Spleen (tissue), 7 donors: ENCODE measurements around the gene DMD.

Source experiments
- POLR2A ChIP-seq, 3 donors: fragments of 450-650 bp; IDR thresholded peaks; one replicate each; pipeline ENCODE4 v1.5.1; 2017; ENCODE audit warnings: antibody characterized with exemption in 3 of 3, mild to moderate bottlenecking in 1 of 3
- TF ChIP-seq, protein P1 (sequence below), 11 experiments: fragments of 200-600 bp in 7 of 11; fragments of 450-650 bp in 4 of 11; sonication (generic) in 4 of 11; IDR thresholded peaks in 8 of 11; conservative IDR thresholded peaks in 3 of 11; 1 replicate in 7 of 11; 2 replicates in 4 of 11; pipeline versions ENCODE4 v1.4.0 to v1.8.0; 2016 to 2021; ENCODE audit warnings: antibody characterized with exemption in 11 of 11, inconsistent platforms in 4 of 11, mild to moderate bottlenecking in 1 of 11
- donor health status: DM: no; HTN: no; CAD: no; lungs with moderate emphysema.
- donor health status: DM: no; HTN: no; CAD: no.
- donor health status: DM: no; HTN: no; CAD: no.

DNA sequence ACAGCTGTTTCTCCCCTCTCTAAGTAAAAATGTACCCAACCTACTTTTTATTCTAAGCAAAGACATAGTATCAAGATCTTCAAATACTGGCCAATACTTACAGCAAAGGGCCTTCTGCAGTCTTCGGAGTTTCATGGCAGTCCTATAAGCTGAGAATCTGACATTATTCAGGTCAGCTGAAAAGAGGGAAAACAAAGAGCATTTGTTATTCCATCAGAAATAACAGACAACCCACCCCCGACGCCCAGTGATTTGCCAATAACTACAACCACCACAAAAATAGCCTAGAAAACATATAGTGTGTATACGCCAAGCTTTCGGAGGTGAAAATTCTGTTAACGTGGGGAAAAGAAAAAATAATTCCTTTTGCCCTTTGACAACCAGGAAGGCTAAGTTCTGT is 1988.4 kb downstream of the DMD start:
- TF ChIP-seq, protein P1, sequence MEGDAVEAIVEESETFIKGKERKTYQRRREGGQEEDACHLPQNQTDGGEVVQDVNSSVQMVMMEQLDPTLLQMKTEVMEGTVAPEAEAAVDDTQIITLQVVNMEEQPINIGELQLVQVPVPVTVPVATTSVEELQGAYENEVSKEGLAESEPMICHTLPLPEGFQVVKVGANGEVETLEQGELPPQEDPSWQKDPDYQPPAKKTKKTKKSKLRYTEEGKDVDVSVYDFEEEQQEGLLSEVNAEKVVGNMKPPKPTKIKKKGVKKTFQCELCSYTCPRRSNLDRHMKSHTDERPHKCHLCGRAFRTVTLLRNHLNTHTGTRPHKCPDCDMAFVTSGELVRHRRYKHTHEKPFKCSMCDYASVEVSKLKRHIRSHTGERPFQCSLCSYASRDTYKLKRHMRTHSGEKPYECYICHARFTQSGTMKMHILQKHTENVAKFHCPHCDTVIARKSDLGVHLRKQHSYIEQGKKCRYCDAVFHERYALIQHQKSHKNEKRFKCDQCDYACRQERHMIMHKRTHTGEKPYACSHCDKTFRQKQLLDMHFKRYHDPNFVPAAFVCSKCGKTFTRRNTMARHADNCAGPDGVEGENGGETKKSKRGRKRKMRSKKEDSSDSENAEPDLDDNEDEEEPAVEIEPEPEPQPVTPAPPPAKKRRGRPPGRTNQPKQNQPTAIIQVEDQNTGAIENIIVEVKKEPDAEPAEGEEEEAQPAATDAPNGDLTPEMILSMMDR (IDR thresholded peaks at IDR 0.05 in 8 of 11, conservative IDR thresholded peaks at IDR 0.05 in 3 of 11), result no peak
- TF ChIP-seq POLR2A (IDR thresholded peaks at IDR 0.05), result no peak
